HG02870 (cell line): ENCODE measurements around the gene MSLN.
"Not testable (repeated sequence)": the region's sequence is repeated elsewhere in the genome, so short reads cannot be mapped to it uniquely, and the experiment has no call there.

ENCODE experiments used
- ATAC-seq: cut with Tn5 transposase; IDR thresholded peaks from one replicate; pipeline ENCODE4 v1.9.1; 2021; ENCODE audit warnings: mild to moderate bottlenecking, moderate library complexity; ENCODE audit not compliant: unreplicated experiment

Gene MSLN

DNA sequence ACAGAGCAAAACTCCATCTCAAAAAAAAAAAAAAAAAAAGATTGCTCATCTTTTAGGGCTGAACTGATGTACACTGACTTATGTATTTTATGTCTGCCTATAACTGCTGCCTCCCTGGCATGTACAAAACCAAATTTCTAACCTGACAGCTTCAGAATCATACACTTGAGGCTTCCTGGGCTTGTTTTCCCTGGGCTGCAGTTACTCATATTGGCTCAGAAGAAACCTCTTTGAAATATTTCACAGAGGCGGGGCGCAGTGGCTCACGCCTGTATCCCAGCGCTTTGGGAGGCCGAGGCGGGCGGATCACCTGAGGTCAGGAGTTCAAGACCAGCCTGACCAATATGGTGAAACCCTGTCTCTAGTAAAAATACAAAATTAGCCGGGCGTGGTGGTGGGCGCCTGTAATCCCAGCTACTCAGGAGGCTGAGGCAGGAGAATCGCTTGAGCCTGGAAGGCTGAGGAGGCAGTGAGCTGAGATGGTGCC, 6.4 kb upstream of the MSLN start:
- ATAC-seq, result not testable (repeated sequence)

DNA sequence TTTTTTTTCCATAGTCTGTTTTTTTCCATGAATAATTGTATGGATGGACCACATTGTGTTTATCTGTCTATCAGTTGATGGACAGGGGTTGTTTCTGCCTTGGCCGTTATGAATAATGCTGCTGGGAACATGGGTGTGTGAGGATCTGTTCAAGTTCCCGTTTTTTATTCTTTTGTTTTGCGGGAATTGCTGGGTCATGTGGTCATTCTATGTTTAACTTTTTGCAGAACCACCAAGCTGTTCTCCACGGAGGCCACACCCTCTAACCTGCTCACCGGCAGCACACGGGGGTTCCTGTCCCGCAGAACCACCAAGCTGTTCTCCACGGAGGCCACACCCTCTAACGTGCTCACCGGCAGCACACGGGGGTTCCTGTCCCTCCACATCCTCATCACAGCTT, 5.9 kb upstream of the MSLN start:
- no peak for ATAC-seq

DNA sequence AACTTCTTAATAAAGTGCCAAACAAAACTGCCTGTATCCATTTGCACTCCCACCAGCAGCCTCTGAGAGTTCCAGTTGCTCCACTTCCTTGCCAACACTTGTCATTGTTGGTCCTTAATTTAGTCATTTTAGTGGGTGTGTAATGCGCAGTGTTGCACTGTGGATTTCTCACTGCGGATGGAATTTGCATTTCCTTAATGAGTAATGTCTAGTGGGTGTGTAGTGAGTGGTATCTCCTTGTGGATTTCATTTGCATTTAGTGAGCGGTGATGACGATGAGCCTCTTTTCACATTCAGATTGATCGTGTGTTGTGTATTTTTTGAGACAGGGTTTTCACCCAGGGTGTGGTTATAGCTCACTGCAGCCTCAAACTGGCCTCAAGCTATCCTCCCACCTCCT, 4.1 kb upstream of the MSLN start:
- ATAC-seq, result no peak

- no peak for ATAC-seq
Measured at GRCh38 chr16:759110-759910, 1.2 kb upstream of the MSLN start.

GRCh38 chr16:760065-760464, 469 bp upstream of the MSLN start:
- ATAC-seq, result no peak

- no peak for ATAC-seq
Measured at GRCh38 chr16:761625-762513, 1.3 kb downstream of the MSLN start.

DNA sequence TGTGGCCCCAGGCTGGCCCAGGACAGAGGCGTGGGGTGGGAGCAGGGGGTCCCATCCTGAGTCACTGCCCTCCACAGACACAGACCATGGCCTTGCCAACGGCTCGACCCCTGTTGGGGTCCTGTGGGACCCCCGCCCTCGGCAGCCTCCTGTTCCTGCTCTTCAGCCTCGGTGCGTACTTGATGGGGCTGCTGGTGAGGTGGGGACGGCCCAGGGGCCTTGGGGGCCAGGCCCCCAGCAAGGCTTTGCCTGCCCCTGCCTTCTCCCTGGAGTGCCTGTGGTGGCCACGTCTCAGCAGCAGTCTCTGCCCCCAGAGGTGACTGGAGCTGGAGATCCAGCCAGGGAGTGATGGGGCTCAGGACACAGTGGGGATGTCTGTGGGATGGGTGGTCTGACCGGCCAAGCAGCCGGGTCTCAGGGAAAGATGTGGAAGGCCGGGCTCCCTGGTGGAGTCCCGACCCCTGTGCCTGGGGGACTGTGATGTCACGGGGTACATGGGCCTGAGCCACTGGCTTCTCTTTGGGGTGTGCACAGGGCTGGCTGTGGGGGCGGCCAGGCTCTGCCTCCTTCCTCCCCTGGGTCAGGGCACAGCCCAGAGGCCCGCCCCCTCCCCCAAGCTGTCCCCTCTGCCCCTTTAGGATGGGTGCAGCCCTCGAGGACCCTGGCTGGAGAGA, 2.2 kb downstream of the MSLN start:
- no peak for ATAC-seq

DNA sequence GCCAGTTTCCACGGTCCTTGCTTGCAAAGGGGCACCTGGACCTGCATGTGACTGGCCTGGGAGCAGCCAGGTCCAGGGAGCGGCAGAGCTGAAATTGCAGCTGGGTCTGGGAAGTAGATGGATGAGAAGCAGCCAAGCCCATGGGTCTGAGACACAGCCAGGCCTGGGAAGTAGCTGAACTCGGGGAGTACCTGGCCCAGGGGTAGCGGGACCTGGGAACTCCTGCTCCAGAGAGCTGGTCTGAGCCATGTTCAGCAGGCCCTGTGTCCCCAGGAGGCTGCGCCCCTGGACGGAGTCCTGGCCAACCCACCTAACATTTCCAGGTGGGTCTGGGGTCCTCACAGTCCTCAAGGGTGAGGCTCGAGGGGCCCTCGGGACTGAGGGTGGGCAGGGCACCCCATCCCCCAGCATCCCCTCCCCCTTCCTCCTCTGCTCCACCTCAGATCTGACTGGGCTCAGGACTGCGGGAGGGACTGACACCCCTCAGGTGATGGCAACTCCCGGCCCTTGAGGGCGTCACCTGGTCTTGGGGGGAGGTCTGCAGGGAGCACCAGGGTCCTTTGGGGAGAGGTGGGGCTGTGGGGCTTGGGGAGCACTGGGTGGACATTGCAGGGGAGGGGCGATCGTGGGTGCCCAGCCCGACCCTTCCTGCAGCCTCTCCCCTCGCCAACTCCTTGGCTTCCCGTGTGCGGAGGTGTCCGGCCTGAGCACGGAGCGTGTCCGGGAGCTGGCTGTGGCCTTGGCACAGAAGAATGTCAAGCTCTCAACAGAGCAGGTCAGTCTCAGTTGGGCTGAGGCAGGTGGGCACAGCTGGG, 3.0 kb downstream of the MSLN start:
- no peak for ATAC-seq

- ATAC-seq, result no peak
Measured at GRCh38 chr16:764184-764750, 3.7 kb downstream of the MSLN start.

- no peak for ATAC-seq
Measured at GRCh38 chr16:764848-765487, 4.4 kb downstream of the MSLN start.

DNA sequence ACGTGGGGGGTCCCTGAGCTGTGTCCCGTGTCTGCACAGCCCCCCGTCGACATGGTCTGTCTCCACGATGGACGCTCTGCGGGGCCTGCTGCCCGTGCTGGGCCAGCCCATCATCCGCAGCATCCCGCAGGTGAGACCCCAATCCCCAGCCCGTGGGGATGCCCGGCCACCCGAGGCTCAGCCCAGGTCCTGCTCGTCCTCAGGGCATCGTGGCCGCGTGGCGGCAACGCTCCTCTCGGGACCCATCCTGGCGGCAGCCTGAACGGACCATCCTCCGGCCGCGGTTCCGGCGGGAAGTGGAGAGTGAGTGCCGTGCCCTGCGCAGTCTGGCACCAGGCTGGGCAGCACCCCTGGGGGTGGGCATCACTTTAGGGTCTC, 4.9 kb downstream of the MSLN start:
- no peak for ATAC-seq

DNA sequence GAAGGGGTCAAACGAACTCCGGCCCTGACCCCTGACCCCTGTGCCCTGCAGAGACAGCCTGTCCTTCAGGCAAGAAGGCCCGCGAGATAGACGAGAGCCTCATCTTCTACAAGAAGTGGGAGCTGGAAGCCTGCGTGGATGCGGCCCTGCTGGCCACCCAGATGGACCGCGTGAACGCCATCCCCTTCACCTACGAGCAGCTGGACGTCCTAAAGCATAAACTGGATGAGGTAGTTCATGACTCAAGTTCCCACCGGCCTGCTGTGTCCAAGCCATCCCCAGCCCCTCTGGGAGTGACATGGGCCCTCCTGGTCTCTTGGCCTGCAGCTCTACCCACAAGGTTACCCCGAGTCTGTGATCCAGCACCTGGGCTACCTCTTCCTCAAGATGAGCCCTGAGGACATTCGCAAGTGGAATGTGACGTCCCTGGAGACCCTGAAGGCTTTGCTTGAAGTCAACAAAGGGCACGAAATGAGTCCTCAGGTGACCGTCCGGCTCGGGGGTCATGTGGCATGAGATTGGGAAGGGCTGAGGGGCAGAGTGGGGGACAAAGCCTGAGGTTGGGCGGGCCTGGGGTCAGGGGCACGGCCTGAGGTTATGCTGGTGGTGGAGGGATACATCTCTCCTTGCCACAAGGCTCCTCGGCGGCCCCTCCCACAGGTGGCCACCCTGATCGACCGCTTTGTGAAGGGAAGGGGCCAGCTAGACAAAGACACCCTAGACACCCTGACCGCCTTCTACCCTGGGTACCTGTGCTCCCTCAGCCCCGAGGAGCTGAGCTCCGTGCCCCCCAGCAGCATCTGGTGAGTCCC, 5.7 kb downstream of the MSLN start:
- ATAC-seq, result no peak

DNA sequence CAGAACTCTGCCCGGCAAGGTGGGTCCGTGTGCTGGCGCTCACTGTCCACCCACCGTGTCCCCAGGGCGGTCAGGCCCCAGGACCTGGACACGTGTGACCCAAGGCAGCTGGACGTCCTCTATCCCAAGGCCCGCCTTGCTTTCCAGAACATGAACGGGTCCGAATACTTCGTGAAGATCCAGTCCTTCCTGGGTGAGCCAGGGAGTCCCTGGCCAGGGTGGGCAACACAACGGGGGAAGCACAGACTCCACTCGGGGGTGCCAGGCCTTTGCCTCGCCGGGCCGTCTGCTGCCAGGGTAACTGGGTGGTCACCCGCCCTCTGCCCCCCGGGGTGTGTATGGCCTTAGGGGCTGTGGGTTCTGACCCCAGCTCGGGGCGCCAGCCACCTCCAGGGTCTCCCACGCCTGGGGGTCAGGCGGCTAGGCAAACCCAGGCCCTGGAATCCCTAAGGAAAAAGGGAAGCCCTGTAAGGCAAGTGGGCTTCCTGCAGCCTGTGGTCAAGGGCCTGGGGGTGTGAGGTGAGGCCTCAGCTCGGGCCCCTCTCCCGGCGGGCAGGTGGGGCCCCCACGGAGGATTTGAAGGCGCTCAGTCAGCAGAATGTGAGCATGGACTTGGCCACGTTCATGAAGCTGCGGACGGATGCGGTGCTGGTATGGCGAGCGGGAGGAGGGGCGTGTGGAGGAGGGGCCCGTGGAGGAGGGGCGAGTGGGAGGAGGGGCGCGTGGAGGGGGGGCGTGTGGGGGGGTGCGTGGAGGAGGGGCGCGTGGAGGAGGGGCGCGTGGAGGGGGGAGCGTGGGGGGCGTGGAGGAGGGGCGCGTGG, 6.5 kb downstream of the MSLN start:
- no peak for ATAC-seq

- no peak for ATAC-seq
Measured at GRCh38 chr16:767743-768235, 7.3 kb downstream of the MSLN start.

GRCh38 chr16:768428-768827, 7.9 kb downstream of the MSLN start:
- ATAC-seq, result no peak

DNA sequence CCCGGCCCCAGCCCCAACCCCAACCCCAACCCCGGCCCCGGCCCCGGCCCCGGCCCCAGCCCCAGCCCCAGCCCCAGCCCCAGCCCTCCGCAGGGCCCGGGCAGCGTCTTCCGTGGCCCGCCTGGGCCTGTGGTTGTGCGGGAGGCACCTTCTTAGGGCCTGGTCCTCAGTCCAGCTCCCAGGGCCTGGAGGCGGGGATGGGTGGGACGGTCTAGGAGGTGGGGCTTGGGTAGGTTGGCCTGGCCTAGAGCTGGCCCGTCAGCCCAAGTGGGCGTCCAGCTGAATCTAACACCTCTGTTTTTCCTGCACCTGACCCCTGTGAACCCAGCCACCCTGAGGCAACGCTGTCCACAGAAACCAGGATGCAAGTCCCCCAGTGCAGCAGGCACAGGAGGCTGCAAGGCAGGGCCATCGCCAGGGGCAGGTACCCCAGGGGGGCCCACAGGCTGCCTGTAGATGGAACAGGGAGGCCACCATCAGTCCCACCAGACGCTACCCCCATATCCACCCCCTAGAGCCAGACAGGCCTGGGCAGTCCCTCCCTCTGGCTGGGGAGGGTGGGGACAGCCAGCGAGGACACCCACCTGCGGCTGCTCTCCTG, 8.8 kb downstream of the MSLN start:
- no peak for ATAC-seq

- ATAC-seq, result no peak
Measured at GRCh38 chr16:769934-770333, 9.4 kb downstream of the MSLN start.

- no peak for ATAC-seq
Measured at GRCh38 chr16:770411-770810, 9.9 kb downstream of the MSLN start.
